OCI-LY7 (cell line): ENCODE data around the gene HSD3B2.

Experiments
- CTCF ChIP-seq: fragments of 200-600 bp; sonication (generic); conservative IDR thresholded peaks from 2 replicates; pipeline ENCODE4 v1.5.1; 2014; ENCODE audit warnings: mild to moderate bottlenecking, antibody characterized with exemption, low read length, moderate library complexity, mixed read lengths
- EZH2phosphoT487 ChIP-seq: fragments of 200-600 bp; sonication (generic); IDR thresholded peaks from 2 replicates; pipeline ENCODE4 v1.6.1; 2018; ENCODE audit warnings: low read depth, borderline replicate concordance, mild to moderate bottlenecking, mixed run types, antibody characterized with exemption, low read length, moderate library complexity, mixed read lengths

DNA sequence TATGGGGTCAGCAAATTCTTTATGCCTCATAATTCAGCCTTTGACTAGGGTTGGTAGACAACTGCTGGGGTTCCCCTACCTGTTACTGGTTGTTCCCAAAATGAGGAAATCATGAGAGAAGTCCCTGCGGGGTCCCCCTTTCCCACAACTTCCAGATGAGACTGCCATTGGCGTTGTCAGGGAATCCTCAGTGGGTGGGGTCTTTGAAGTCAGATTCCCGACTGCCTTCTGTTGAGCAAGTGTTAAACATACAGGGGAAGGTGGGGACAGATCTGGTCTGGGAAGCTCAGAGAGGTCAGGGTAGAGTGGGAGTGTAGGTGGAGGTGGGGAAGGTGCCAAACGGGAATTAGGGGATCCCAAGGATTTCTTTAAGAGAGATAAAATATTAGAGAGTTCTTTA is 14.7 kb downstream of the HSD3B2 start:
- TF ChIP-seq CTCF (no peak), EZH2phosphoT487 (no peak)
